Measurements from ENCODE around the gene RPN2.

RPN2 gene

GRCh38 chr20:37236462-37236861 is 57.3 kb downstream of the RPN2 start:
- Histone ChIP-seq H3K36me3 (ENCODE audit: low read length) (peaks cover 20% of the 10 kb centered on the region), H3F3A (ENCODE audit: insufficient read depth) (no peaks in the 10 kb centered on the region), H3K9ac (ENCODE audit: low read length) (no peak overlapping the region), H2AFZ (ENCODE audit: low read depth, low read length, severe bottlenecking) (no peak overlapping the region), H3K9me2 (replicated peaks; ENCODE audit: insufficient read depth, low read length) (no peaks in the 10 kb centered on the region), H3K4me2 (ENCODE audit: low read depth, low read length, poor library complexity, severe bottlenecking) (no peak overlapping the region), H3K79me2 (ENCODE audit: insufficient read depth, low read length) (no peaks in the 10 kb centered on the region), H4K20me1 (ENCODE audit: low read depth, low read length) (no peaks in the 10 kb centered on the region), H3K27me3 (ENCODE audit: low read length) (no peaks in the 10 kb centered on the region), H3K27ac (ENCODE audit: low read depth, low read length) (no peak overlapping the region), H3K9me3 (ENCODE audit: insufficient read depth, low read length) (no peaks in the 10 kb centered on the region), H3K4me3 (ENCODE audit: insufficient read depth, low read length, poor library complexity, severe bottlenecking) (no peak overlapping the region)
- TF ChIP-seq CTCF (IDR thresholded peaks at IDR 0.05; ENCODE audit: insufficient read depth, low read length, poor library complexity, severe bottlenecking): no peak
- no peak for TF ChIP-seq EZH2phosphoT487 (conservative IDR thresholded peaks at IDR 0.05; ENCODE audit: low read length)

GRCh38 chr20:37237656-37238055 is 58.5 kb downstream of the RPN2 start:
- TF ChIP-seq EZH2phosphoT487 (conservative IDR thresholded peaks at IDR 0.05; ENCODE audit: low read length) (no peak), CTCF (IDR thresholded peaks at IDR 0.05; ENCODE audit: insufficient read depth, low read length, poor library complexity, severe bottlenecking) (no peak)
- no peak overlapping the region for H2AFZ ChIP-seq (ENCODE audit: low read depth, low read length, severe bottlenecking)
- H3K27ac ChIP-seq (ENCODE audit: low read depth, low read length): no peak overlapping the region
- peaks cover 23% of the 10 kb centered on the region for H3K36me3 ChIP-seq (ENCODE audit: low read length)
- H3K9me2 ChIP-seq (replicated peaks; ENCODE audit: insufficient read depth, low read length): no peaks in the 10 kb centered on the region
- no peak overlapping the region for H3K4me2 ChIP-seq (ENCODE audit: low read depth, low read length, poor library complexity, severe bottlenecking)
- no peak overlapping the region for H3K4me3 ChIP-seq (ENCODE audit: insufficient read depth, low read length, poor library complexity, severe bottlenecking)
- no peaks in the 10 kb centered on the region for H3F3A ChIP-seq (ENCODE audit: insufficient read depth)
- H3K9me3 ChIP-seq (ENCODE audit: insufficient read depth, low read length): no peaks in the 10 kb centered on the region
- no peak overlapping the region for H3K9ac ChIP-seq (ENCODE audit: low read length)
- H4K20me1 ChIP-seq (ENCODE audit: low read depth, low read length): no peaks in the 10 kb centered on the region
- H3K79me2 ChIP-seq (ENCODE audit: insufficient read depth, low read length): no peaks in the 10 kb centered on the region
- H3K27me3 ChIP-seq (ENCODE audit: low read length): no peaks in the 10 kb centered on the region

GRCh38 chr20:37238426-37238825 is 59.3 kb downstream of the RPN2 start:
- Histone ChIP-seq H3K27ac (ENCODE audit: low read depth, low read length) (no peak overlapping the region), H3K4me3 (ENCODE audit: insufficient read depth, low read length, poor library complexity, severe bottlenecking) (no peak overlapping the region), H3K9me3 (ENCODE audit: insufficient read depth, low read length) (no peaks in the 10 kb centered on the region), H3K36me3 (ENCODE audit: low read length) (peaks cover 23% of the 10 kb centered on the region), H3F3A (ENCODE audit: insufficient read depth) (no peaks in the 10 kb centered on the region), H3K27me3 (ENCODE audit: low read length) (no peaks in the 10 kb centered on the region), H2AFZ (ENCODE audit: low read depth, low read length, severe bottlenecking) (no peak overlapping the region), H4K20me1 (ENCODE audit: low read depth, low read length) (no peaks in the 10 kb centered on the region), H3K79me2 (ENCODE audit: insufficient read depth, low read length) (no peaks in the 10 kb centered on the region), H3K4me2 (ENCODE audit: low read depth, low read length, poor library complexity, severe bottlenecking) (no peak overlapping the region), H3K9ac (ENCODE audit: low read length) (no peak overlapping the region), H3K9me2 (replicated peaks; ENCODE audit: insufficient read depth, low read length) (no peaks in the 10 kb centered on the region)
- TF ChIP-seq EZH2phosphoT487 (conservative IDR thresholded peaks at IDR 0.05; ENCODE audit: low read length): no peak
- no peak for TF ChIP-seq CTCF (IDR thresholded peaks at IDR 0.05; ENCODE audit: insufficient read depth, low read length, poor library complexity, severe bottlenecking)

All from SU-DHL-6 (cell line).